Measurements from ENCODE around the gene KRT8. TPM values are rescaled to one million over a fixed set of nuclear protein-coding genes. Genes with fewer than 3 reads are reported as not detected.

The KRT8 gene
- total RNA-seq, 1 donor from 2014 or later, result 18.6 TPM

DNA sequence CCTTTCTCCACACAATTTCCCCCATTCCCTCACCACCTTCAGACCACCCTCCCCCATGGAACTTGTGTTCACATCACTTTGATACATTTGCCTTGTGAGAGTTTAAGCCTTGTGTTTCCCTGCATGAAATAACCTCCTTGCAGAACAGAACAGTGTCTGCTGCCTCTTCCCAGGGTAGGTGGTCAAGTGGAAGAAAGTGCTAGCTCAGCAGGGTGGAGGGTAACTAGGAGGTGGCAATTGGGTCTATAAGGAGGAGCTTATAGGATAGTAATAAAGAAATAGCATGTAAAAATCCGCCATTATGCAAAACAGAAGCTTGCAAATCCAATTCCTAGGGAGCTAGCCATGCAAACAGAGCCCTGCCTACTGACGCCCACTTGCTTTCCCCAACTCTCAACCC is 13.9 kb upstream of the KRT8 start:
- H3K27me3 Mint-ChIP-seq (ENCODE audit: unreplicated experiment), result no peaks in the 10 kb centered on the region
- DNase-seq (ENCODE audit: extremely low spot score, unreplicated experiment), result no peak
- H3K36me3 Mint-ChIP-seq (ENCODE audit: unreplicated experiment), result no peaks in the 10 kb centered on the region
- no peak overlapping the region for H3K4me3 Mint-ChIP-seq (ENCODE audit: unreplicated experiment)
- TF ChIP-seq, protein P1, sequence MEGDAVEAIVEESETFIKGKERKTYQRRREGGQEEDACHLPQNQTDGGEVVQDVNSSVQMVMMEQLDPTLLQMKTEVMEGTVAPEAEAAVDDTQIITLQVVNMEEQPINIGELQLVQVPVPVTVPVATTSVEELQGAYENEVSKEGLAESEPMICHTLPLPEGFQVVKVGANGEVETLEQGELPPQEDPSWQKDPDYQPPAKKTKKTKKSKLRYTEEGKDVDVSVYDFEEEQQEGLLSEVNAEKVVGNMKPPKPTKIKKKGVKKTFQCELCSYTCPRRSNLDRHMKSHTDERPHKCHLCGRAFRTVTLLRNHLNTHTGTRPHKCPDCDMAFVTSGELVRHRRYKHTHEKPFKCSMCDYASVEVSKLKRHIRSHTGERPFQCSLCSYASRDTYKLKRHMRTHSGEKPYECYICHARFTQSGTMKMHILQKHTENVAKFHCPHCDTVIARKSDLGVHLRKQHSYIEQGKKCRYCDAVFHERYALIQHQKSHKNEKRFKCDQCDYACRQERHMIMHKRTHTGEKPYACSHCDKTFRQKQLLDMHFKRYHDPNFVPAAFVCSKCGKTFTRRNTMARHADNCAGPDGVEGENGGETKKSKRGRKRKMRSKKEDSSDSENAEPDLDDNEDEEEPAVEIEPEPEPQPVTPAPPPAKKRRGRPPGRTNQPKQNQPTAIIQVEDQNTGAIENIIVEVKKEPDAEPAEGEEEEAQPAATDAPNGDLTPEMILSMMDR (IDR thresholded peaks at IDR 0.05), result no peak
- no peaks in the 10 kb centered on the region for H3K9me3 Mint-ChIP-seq (ENCODE audit: unreplicated experiment)
- H3K4me1 Mint-ChIP-seq (ENCODE audit: unreplicated experiment), result peaks cover 5% of the 10 kb centered on the region
- H3K27ac Mint-ChIP-seq (ENCODE audit: unreplicated experiment), result no peak overlapping the region

DNA sequence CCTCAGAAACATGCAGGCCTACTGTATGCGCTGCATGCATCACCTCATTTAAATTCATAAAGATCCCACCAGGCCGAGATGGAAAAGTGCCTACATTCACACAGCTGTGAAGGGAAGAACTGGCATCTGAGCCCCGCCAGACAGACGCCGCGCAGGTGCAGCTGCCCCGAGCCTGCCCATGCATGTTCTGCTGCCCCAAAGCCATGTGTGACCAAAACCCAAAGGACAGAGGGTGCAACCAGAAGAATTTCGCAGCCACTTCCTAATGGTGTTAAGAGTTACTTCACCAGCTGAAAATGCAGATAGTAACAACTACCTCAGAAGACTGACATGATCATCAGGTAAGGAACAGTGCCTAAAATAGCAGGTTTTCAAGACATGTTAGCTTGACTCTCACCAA is 13.5 kb upstream of the KRT8 start:
- TF ChIP-seq, protein P1 (IDR thresholded peaks at IDR 0.05), result no peak
- no peaks in the 10 kb centered on the region for H3K27me3 Mint-ChIP-seq (ENCODE audit: unreplicated experiment)
- H3K4me1 Mint-ChIP-seq (ENCODE audit: unreplicated experiment), result peaks cover 5% of the 10 kb centered on the region
- no peaks in the 10 kb centered on the region for H3K36me3 Mint-ChIP-seq (ENCODE audit: unreplicated experiment)
- H3K9me3 Mint-ChIP-seq (ENCODE audit: unreplicated experiment), result no peaks in the 10 kb centered on the region
- no peak for DNase-seq (ENCODE audit: extremely low spot score, unreplicated experiment)
- H3K27ac Mint-ChIP-seq (ENCODE audit: unreplicated experiment), result no peak overlapping the region
- no peak overlapping the region for H3K4me3 Mint-ChIP-seq (ENCODE audit: unreplicated experiment)

DNA sequence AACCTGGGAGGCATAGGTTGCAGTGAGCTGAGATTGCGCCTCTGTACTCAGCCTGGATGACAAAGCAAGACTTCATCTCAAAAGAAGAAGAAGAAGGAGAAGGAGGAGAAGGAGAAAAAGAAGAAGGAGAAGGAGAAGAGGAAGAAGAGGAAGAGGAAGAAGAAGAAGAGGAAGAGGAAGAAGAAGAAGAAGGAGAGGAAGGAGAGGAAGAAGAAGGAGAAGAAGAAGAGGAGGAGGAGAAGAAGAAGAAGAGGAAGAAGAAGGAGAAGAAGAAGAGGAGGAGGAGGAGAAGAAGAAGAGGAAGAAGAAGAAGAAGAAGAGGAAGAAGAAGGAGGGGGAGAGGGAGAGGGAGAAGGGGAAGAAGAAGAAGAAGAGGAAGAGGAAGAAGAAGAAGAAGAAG is 12.9 kb upstream of the KRT8 start:
- Mint-ChIP-seq H3K9me3 (ENCODE audit: unreplicated experiment) (no peaks in the 10 kb centered on the region), H3K27me3 (ENCODE audit: unreplicated experiment) (no peaks in the 10 kb centered on the region), H3K4me1 (ENCODE audit: unreplicated experiment) (peaks cover 5% of the 10 kb centered on the region), H3K4me3 (ENCODE audit: unreplicated experiment) (no peak overlapping the region), H3K36me3 (ENCODE audit: unreplicated experiment) (no peaks in the 10 kb centered on the region), H3K27ac (ENCODE audit: unreplicated experiment) (no peak overlapping the region)
- TF ChIP-seq, protein P1 (IDR thresholded peaks at IDR 0.05), result no peak
- no peak for DNase-seq (ENCODE audit: extremely low spot score, unreplicated experiment)

DNA sequence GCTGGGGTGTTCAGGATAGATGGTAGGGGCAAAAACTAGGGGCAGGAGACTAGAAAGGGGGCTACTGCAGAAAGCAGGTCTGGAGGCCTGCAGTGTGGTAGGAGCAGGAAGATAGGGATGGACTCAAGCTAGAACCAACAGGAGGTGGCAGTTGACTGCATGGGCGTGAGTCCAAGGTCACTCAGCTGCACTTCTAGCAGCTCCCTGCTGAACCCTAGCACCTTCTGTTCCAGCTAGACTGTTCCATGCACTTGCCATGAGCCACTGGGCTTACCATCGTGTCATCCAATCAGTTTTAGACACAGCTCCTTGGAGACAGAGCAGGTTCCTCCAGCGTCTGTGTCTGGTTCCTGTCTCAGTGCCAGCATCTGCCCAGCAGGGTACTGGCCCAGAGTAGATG is 11.3 kb upstream of the KRT8 start:
- Mint-ChIP-seq H3K4me3 (ENCODE audit: unreplicated experiment) (no peak overlapping the region), H3K27ac (ENCODE audit: unreplicated experiment) (no peak overlapping the region), H3K36me3 (ENCODE audit: unreplicated experiment) (no peaks in the 10 kb centered on the region), H3K4me1 (ENCODE audit: unreplicated experiment) (peaks cover 1% of the 10 kb centered on the region), H3K9me3 (ENCODE audit: unreplicated experiment) (no peaks in the 10 kb centered on the region), H3K27me3 (ENCODE audit: unreplicated experiment) (no peaks in the 10 kb centered on the region)
- TF ChIP-seq, protein P1 (IDR thresholded peaks at IDR 0.05), result no peak
- no peak for DNase-seq (ENCODE audit: extremely low spot score, unreplicated experiment)

DNA sequence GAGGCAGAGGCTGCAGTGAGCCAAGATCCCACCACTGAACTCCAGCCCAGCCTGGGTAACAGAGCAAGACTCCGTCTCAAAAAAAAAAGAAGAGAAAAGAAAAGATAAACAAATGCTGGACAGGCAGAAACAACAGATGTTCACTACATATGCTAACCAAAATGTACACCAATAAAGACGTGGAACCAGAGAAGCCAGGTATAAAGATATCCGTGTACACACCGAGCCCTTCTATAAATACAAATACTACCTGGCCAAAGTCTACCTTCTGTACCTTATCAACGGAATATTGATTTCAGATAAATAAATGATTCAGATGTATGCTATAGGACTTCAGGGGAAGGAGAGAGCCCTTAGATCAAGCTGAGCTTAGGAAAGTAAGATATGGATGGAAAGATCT is 10.8 kb upstream of the KRT8 start:
- no peaks in the 10 kb centered on the region for H3K9me3 Mint-ChIP-seq (ENCODE audit: unreplicated experiment)
- H3K36me3 Mint-ChIP-seq (ENCODE audit: unreplicated experiment), result no peaks in the 10 kb centered on the region
- no peak for DNase-seq (ENCODE audit: extremely low spot score, unreplicated experiment)
- no peak overlapping the region for H3K4me3 Mint-ChIP-seq (ENCODE audit: unreplicated experiment)
- H3K27ac Mint-ChIP-seq (ENCODE audit: unreplicated experiment), result no peak overlapping the region
- no peaks in the 10 kb centered on the region for H3K4me1 Mint-ChIP-seq (ENCODE audit: unreplicated experiment)
- H3K27me3 Mint-ChIP-seq (ENCODE audit: unreplicated experiment), result no peaks in the 10 kb centered on the region
- TF ChIP-seq, protein P1 (IDR thresholded peaks at IDR 0.05), result no peak

All from osteocyte (in vitro differentiated cells).